Endometrial microvascular endothelial cells (primary cell): Measurements from ENCODE around the gene XYLT1. TPM values are rescaled to one million over a fixed set of nuclear protein-coding genes. Genes with fewer than 3 reads are reported as not detected.

ENCODE experiments used
- in situ Hi-C: cut with HindIII; loops from 2 replicates; pipeline ENCODE4 v1.10.0; 2017; ENCODE audit warnings: low sequenced_read_pairs, low pct_unique_long_range_greater_than_20kb; ENCODE audit errors: inconsistent ontology term
- total RNA-seq: library from RNA; depleted of rRNA; stranded (reverse); fragments of >200 nt; gene quantifications from one replicate; pipeline ENCODE4 v1.2.3, GENCODE V29; 2015; ENCODE audit errors: inconsistent ontology term

Gene XYLT1
- total RNA-seq, 1 donor from 2014 or later: 0.09 TPM

DNA sequence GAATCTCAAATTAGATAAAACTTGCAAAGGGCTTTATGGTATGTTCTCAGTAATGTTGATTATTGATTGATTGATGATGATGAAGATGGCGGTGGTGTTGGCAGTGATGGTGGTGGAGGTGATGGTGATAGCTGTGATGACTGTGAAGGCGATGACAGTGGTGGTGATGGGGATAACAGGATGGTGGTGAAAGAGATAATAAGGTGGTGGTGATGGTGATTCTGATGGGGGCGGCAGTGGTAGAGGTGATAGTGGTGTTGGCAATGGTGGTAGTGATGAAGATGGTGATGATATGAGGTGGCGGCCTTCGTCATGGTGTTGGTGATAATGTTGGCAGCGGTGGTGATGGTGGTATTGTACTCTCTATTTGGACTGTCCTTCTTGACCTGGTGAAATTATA lies 238.3 kb downstream of the XYLT1 start:
- in situ Hi-C loops: no loop called here

DNA sequence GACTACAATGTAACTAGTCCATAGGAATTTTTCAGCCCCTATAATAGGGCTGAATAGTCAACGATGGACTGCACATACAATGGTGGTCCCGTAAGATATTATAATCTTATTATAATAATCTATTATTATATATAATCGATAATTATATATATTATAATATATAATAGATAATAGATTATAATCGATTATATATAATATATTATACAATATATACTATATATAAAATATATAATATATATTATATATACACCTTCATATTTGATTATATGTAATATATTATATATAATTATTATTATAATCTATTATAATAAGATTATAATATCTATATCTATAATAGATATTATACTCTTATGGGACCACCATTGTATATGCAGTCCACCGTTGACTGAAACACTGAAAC lies 238.8 kb downstream of the XYLT1 start:
- in situ Hi-C loops: no loop called here

GRCh38 chr16:17230932-17231581 lies 239.7 kb downstream of the XYLT1 start:
- in situ Hi-C loops: no loop called here

DNA sequence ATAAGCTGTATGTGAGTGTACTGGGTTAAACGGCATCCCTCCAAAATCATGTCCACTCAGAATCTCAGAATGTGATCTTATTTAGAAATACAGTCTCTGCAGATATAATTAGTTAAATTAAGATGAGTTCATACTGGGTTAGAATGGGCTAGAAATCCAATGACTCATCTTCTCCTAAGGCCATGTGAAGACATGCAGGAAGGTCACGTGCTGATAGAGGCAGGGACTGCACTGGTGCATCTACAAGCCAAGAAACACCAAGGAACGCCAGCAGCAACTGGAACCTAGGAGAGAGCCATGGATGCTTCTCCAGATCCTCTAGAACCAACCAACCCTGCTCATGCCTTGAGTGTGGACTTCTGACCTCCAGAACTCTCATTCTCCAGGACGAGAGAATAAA lies 241.0 kb downstream of the XYLT1 start:
- in situ Hi-C loops: no loop called here

- in situ Hi-C loops: no loop called here
These were observed 241.6 kb downstream of the XYLT1 start for GRCh38 chr16:17229131-17229530.

- in situ Hi-C loops: no loop called here
These were observed 242.1 kb downstream of the XYLT1 start for GRCh38 chr16:17228708-17229055.

- in situ Hi-C loops: no loop called here
These were observed 242.6 kb downstream of the XYLT1 start for GRCh38 chr16:17228048-17228707.

DNA sequence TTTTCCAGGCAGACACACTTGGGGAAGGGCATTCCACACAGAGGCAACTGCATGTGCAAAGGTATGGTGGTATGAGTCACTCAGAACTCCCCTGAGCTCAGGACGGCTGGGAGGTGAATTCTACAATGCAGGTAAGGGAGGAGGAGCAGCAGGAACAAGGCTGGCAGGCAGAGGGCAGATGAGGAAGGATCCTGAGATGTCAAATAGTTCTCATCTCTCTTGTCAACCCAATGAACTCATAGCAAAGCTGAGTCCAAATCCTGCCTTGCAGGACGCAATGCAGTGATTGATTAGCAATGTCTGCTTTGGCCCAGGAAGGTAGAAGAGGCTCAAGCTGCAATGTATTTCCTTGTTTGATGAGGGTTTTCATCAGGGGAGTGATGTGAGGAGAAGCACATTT lies 243.5 kb downstream of the XYLT1 start:
- in situ Hi-C loops: no loop called here

DNA sequence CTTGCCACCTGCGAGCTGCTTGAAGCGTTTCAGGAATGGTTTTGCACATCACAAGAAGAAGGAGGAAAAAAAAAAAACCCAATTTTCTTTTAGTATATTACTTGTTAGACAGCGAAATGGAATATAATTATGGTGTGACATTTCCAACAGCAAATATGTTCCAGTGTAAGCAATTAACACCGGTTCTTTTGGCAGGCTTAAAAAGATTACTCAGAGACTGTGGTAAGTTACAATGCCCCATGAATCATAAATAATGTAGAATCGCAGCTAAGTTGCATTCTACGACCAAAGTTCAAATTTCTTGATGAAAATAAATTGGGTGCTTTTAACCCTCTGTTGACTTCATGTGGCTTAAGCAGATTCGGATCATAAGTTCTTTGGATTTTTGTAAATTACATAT lies 245.2 kb downstream of the XYLT1 start:
- in situ Hi-C loops: no loop called here

DNA sequence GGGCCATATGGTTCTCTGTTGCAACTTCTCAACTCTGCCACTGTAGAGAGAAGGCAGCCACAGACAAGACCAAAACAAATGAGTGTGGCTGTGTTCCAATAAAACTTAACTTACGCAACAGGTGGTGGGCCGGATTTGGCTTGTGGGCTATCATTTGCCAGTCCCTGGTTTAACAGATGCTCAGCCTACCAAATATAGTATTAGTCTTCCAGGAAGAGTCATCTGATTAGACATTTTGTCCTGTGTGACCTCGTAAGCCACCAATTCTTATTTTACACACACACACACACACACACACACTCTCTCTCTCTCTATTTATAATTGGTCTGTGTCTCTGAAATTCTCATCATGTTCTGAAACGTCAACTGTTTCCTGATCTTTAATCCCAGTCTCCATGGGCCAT lies 245.9 kb downstream of the XYLT1 start:
- in situ Hi-C loops: no loop called here

GRCh38 chr16:17224350-17224749 lies 246.4 kb downstream of the XYLT1 start:
- in situ Hi-C loops: no loop called here

DNA sequence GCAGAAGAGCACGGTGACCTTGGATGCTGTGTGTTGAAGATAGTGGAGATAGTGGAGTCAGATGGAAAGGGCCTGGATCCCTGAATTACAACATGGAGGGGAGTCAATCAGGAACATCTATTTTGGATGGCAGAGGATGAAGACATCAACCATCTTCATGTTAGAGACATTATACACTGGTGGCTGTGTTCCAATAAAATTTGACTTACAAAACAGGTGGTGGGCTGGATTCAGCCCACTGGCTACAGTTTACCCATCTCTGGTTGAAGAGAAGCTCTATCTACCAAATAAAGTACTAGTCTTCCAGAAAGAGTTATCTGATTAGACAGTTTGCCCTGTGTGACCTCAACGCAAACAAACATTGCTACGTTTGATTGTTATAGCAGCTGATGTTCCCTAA lies 247.2 kb downstream of the XYLT1 start:
- in situ Hi-C loops: no loop called here

- in situ Hi-C loops: no loop called here
These were observed 247.8 kb downstream of the XYLT1 start for GRCh38 chr16:17222871-17223401.

DNA sequence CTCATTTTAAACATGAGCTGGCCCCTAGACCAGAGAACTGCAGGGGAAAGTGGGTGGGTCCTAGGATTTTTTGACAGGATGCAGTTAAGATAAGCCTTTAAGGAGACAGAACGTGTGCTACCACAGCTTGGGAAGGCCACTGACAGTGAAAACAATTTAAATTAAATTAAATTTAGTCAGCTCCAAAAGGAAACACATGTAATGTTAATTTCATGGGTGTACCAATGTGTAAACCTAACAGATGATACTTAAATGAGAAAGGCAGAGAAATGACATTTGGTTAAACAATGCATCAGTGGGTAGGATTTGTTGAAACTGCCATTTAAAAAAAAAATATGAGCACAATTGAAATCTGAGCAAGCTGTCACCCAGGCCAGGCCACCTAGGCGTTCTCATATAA lies 250.8 kb downstream of the XYLT1 start:
- in situ Hi-C loops: no loop called here

- in situ Hi-C loops: no loop called here
These were observed 254.8 kb downstream of the XYLT1 start for GRCh38 chr16:17215936-17216335.

DNA sequence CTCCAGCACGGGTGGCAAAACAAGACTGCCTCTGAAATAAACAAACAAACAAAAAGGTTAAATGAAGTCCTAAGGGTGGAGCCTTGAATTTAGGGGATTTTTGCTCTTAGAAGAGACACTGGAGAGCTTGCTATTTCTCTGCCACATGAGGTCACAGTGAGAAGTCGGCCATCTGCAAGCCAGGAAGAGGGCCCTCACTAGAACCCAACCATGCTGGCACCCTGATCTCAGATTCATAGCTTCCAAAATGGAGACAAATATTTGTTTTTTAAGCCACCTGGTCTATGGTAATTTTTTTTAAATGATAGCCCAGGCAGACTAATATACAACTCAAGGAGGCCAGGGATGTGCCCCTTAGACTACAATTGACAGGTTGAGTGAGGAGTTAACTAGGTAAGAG lies 255.5 kb downstream of the XYLT1 start:
- in situ Hi-C loops: no loop called here

- in situ Hi-C loops: no loop called here
These were observed 256.8 kb downstream of the XYLT1 start for GRCh38 chr16:17213974-17214373.

- in situ Hi-C loops: no loop called here
These were observed 257.7 kb downstream of the XYLT1 start for GRCh38 chr16:17213025-17213424.

DNA sequence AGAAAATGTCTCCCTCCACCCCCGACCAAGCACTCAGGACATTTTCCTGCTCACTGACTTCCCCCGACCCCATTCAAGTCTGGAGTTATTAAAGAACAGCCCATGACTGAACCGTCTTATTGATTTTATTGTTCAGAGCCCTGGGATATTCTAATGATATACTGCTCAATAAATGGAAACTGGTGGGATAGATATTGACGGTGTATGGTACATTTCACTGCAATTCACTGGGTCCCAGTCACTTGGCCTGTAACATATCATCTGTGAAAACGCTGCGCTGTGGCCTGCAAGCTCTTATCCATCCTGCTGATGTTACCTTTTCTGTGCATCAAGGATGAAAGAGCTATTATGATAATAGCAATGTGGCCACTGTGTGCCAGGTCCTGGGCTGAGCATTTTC lies 258.2 kb downstream of the XYLT1 start:
- in situ Hi-C loops: no loop called here

DNA sequence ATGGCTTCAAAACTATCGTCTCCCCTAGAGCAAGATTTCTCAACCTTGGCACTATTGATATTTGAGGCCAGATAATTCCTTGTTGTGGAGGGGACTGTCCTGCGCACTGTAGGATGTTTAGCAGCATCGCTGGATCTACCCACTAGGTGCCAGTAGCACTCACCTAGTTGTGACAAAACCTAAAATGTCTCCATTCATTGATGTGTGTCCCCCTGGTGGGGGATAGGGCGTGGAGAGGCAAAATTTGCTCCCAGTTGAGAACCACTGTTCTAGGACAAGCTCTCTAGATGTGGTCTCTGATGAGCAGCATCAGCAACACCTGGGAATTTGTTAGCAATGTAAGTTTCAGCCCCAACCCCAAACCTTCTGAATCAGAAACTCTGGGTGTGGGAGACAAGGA lies 259.0 kb downstream of the XYLT1 start:
- in situ Hi-C loops: no loop called here

DNA sequence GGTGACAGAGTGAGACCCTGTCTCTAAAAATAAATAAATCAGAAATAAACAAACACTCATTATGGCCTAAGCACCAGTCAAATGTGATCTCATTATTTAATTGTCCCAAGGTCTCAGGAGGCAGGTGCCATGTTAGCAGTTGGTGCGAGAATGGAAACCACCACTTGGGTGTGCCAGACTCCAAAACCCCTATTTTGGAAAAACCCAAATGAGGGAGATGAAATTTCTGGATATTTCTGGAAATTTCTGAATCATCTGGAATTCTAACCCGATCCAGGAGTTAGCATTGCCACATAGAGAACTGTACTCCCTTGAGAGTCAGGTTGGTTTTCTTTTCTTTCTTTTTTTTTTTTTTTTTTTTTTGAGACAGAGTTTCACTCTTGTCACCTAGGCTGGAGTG lies 264.0 kb downstream of the XYLT1 start:
- in situ Hi-C loops: no loop called here
